H9 (cell line): ENCODE measurements around the gene TEX22. TPM values are rescaled to one million over a fixed set of nuclear protein-coding genes. Genes with fewer than 3 reads are reported as not detected.
A peak's percentile ranks its signal among the peaks of the same experiment; 100 is the strongest.

ENCODE experiments used
- DNase-seq: peaks from one replicate; pipeline ENCODE4 v3.0.0-alpha.2; 2017
- H2AFZ ChIP-seq: one replicate; pipeline ENCODE4 v1.6.1; 2013; ENCODE audit warnings: mild to moderate bottlenecking, low read length, control low read depth, moderate library complexity
- H2AK5ac ChIP-seq: 2 replicates; pipeline ENCODE4 v1.6.1; 2013; ENCODE audit warnings: low read length, control low read depth, mixed read lengths; ENCODE audit not compliant: insufficient read length
- H2BK120ac ChIP-seq: one replicate; pipeline ENCODE4 v1.6.1; 2013; ENCODE audit warnings: low read depth, mild to moderate bottlenecking, low read length, control low read depth, inconsistent platforms; ENCODE audit not compliant: poor library complexity, severe bottlenecking
- H2BK12ac ChIP-seq: 2 replicates; pipeline ENCODE4 v1.6.1; 2013; ENCODE audit warnings: low read length, control low read depth, mixed read lengths, low read depth; ENCODE audit not compliant: insufficient read length
- H2BK15ac ChIP-seq: 2 replicates; pipeline ENCODE4 v1.6.1; 2013; ENCODE audit warnings: low read depth, low read length, control low read depth
- H2BK20ac ChIP-seq: one replicate; pipeline ENCODE4 v1.6.1; 2013; ENCODE audit warnings: low read depth, mild to moderate bottlenecking, low read length, control low read depth, inconsistent platforms; ENCODE audit not compliant: poor library complexity, severe bottlenecking
- H2BK5ac ChIP-seq: 2 replicates; pipeline ENCODE4 v1.6.1; 2013; ENCODE audit warnings: low read length, control low read depth, mixed read lengths; ENCODE audit not compliant: insufficient read length
- H3K14ac ChIP-seq: 2 replicates; pipeline ENCODE4 v1.6.1; 2013; ENCODE audit warnings: low read length, control low read depth; ENCODE audit not compliant: insufficient read depth
- H3K18ac ChIP-seq: 2 replicates; pipeline ENCODE4 v1.6.1; 2013; ENCODE audit warnings: low read depth, mild to moderate bottlenecking, mixed read lengths, low read length, control low read depth; ENCODE audit not compliant: insufficient read length
- H3K23ac ChIP-seq: 2 replicates; pipeline ENCODE4 v1.6.1; 2013; ENCODE audit warnings: low read length, control low read depth, mixed read lengths, low read depth; ENCODE audit not compliant: insufficient read length
- H3K23me2 ChIP-seq: 2 replicates; pipeline ENCODE4 v1.6.1; 2013; ENCODE audit warnings: low read depth, mild to moderate bottlenecking, mixed read lengths, low read length, control low read depth; ENCODE audit not compliant: insufficient read length, poor library complexity, severe bottlenecking
- H3K27ac ChIP-seq: 2 replicates; pipeline ENCODE4 v1.5.1; 2013; ENCODE audit warnings: low read length, control low read depth, mixed read lengths, low read depth; ENCODE audit not compliant: insufficient read length
- H3K27me3 ChIP-seq: 2 replicates; pipeline ENCODE4 v1.6.1; 2013; ENCODE audit warnings: low read length, control low read depth, inconsistent platforms; ENCODE audit not compliant: insufficient read depth
- H3K4ac ChIP-seq: 2 replicates; pipeline ENCODE4 v1.6.1; 2013; ENCODE audit warnings: low read depth, mild to moderate bottlenecking, control low read depth, inconsistent platforms, low read length, moderate library complexity
- H3K4me1 ChIP-seq: 2 replicates; pipeline ENCODE4 v1.6.1; 2013; ENCODE audit warnings: low read length, control low read depth, inconsistent platforms; ENCODE audit not compliant: insufficient read depth
- H3K4me2 ChIP-seq: 2 replicates; pipeline ENCODE4 v1.6.1; 2013; ENCODE audit warnings: low read length, control low read depth, mixed read lengths; ENCODE audit not compliant: insufficient read length, insufficient read depth
- H3K56ac ChIP-seq: 2 replicates; pipeline ENCODE4 v1.6.1; 2013; ENCODE audit warnings: low read depth, mild to moderate bottlenecking, mixed read lengths, low read length, control low read depth; ENCODE audit not compliant: insufficient read length
- H3K79me1 ChIP-seq: 2 replicates; pipeline ENCODE4 v1.6.1; 2013; ENCODE audit warnings: low read depth, mild to moderate bottlenecking, moderate library complexity, low read length, control low read depth, inconsistent platforms; ENCODE audit not compliant: insufficient read depth, poor library complexity, severe bottlenecking
- H3K79me2 ChIP-seq: 2 replicates; pipeline ENCODE4 v1.6.1; 2013; ENCODE audit warnings: low read length, control low read depth, inconsistent platforms; ENCODE audit not compliant: insufficient read depth
- H3K9ac ChIP-seq: 2 replicates; pipeline ENCODE4 v1.6.1; 2013; ENCODE audit warnings: low read length, control low read depth, mixed read lengths; ENCODE audit not compliant: insufficient read length; ENCODE audit errors: extremely low read depth
- H3K9me3 ChIP-seq: one replicate; pipeline ENCODE4 v1.6.1; 2013; ENCODE audit warnings: low read depth, low read length, inconsistent platforms; ENCODE audit not compliant: control insufficient read depth
- H3T11ph ChIP-seq: one replicate; pipeline ENCODE4 v1.6.1; 2013; ENCODE audit warnings: mild to moderate bottlenecking, low read length, control low read depth, inconsistent platforms
- H4K20me1 ChIP-seq: one replicate; pipeline ENCODE4 v1.6.1; 2013; ENCODE audit not compliant: control insufficient read depth, insufficient read length, insufficient read depth
- H4K5ac ChIP-seq: 2 replicates; pipeline ENCODE4 v1.6.1; 2013; ENCODE audit warnings: low read depth, mild to moderate bottlenecking, mixed read lengths, low read length, control low read depth; ENCODE audit not compliant: insufficient read length
- H4K8ac ChIP-seq: replicated peaks from 2 replicates; pipeline ENCODE4 v1.6.1; 2013; ENCODE audit warnings: low read length, control low read depth, mixed read lengths, low read depth; ENCODE audit not compliant: insufficient read length
- H4K91ac ChIP-seq: 2 replicates; pipeline ENCODE4 v1.6.1; 2013; ENCODE audit warnings: low read depth, mild to moderate bottlenecking, moderate library complexity, mixed read lengths, low read length, control low read depth; ENCODE audit not compliant: insufficient read length
- H3K27ac Mint-ChIP-seq, 3 experiments: 2 replicates in 2 of 3; 3 replicates in 1 of 3; pipeline ENCODE4 v1.8.0; 2020 to 2021; ENCODE audit warnings: mixed read lengths in 3 of 3, mild to moderate bottlenecking in 1 of 3, moderate library complexity in 1 of 3
- H3K27me3 Mint-ChIP-seq: 2 replicates; pipeline ENCODE4 v1.8.0; 2021; ENCODE audit warnings: low read depth, mild to moderate bottlenecking, moderate library complexity, mixed read lengths
- H3K36me3 Mint-ChIP-seq, 3 experiments: 2 replicates in 2 of 3; 3 replicates in 1 of 3; pipeline ENCODE4 v1.8.0; 2020 to 2021; ENCODE audit warnings: low read depth in 3 of 3, mixed read lengths in 3 of 3; ENCODE audit not compliant: insufficient read depth in 1 of 3
- H3K4me1 Mint-ChIP-seq, 2 experiments: 2 replicates each; pipeline ENCODE4 v1.8.0; 2020; ENCODE audit warnings: mixed read lengths in 2 of 2
- H3K4me3 Mint-ChIP-seq, 2 experiments: 2 replicates in 1 of 2; 3 replicates in 1 of 2; pipeline ENCODE4 v1.8.0; 2020 to 2021; ENCODE audit warnings: mild to moderate bottlenecking in 2 of 2, mixed read lengths in 2 of 2, moderate library complexity in 1 of 2
- H3K9me3 Mint-ChIP-seq, 2 experiments: 2 replicates in 1 of 2; 3 replicates in 1 of 2; pipeline ENCODE4 v1.8.0; 2020; ENCODE audit warnings: mild to moderate bottlenecking in 2 of 2, mixed read lengths in 2 of 2, moderate library complexity in 1 of 2
- CTCF ChIP-seq: fragments of 200-600 bp; sonication (generic); conservative IDR thresholded peaks from 3 replicates; pipeline ENCODE4 v1.8.0; 2021; ENCODE audit warnings: antibody characterized with exemption, mild to moderate bottlenecking
- WGBS: extraction: QIAGEN DNeasy Blood & Tissue Kit; methylation state at CpG from one replicate; pipeline ENCODE4 v1.1.7; 2013; ENCODE audit warnings: missing lambda C conversion rate, low lambda C conversion rate, mixed read lengths; ENCODE audit not compliant: insufficient read length; ENCODE audit errors: extremely low coverage; 5-methylcytosine and 5-hydroxymethylcytosine counted together
- total RNA-seq: library from RNA; stranded (reverse); gene quantifications from 2 replicates; pipeline ENCODE4 v1.2.1, GENCODE V29; 2021

The TEX22 gene
- total RNA-seq, 1 experiment from 2014 or later = 0.83 TPM

GRCh38 chr14:105418269-105419194, 20.2 kb downstream of the TEX22 start:
- H3K56ac ChIP-seq = no peak overlapping the region
- no peak overlapping the region for H2AK5ac ChIP-seq
- no peak overlapping the region; the same call in 1 of the 2 replicates for H3K14ac ChIP-seq
- H3K79me1 ChIP-seq = peaks cover 12% of the 10 kb centered on the region
- H2BK20ac ChIP-seq = no peak overlapping the region
- peaks cover 25% of the 10 kb centered on the region for H3K23me2 ChIP-seq
- no peaks in the 10 kb centered on the region for H3K4me1 ChIP-seq
- H3K18ac ChIP-seq = no peak overlapping the region
- peak overlapping the region; percentile 72 for H3K4me2 ChIP-seq
- Mint-ChIP-seq H3K27ac (no peak overlapping the region; a peak in 1 of 7 replicates), H3K36me3 (peaks cover 11 to 31% (median 20%) of the 10 kb centered on the region in 3 experiments), H3K27me3 (peaks cover 32% of the 10 kb centered on the region), H3K9me3 (no peaks in the 10 kb centered on the region), H3K4me3 (peak overlapping the region; percentile 68 to 83), H3K4me1 (peaks cover 18 to 29% of the 10 kb centered on the region in 2 experiments)
- H3K27ac ChIP-seq = no peak overlapping the region
- no peak overlapping the region for H4K8ac ChIP-seq
- no peak overlapping the region for H2BK15ac ChIP-seq
- no peak overlapping the region for H2AFZ ChIP-seq
- peaks cover 30% of the 10 kb centered on the region; the same call in 1 of the 2 replicates for H3K79me2 ChIP-seq
- WGBS = no CpG with 5 or more reads among the region's 19 CpGs
- H3T11ph ChIP-seq = no peak overlapping the region
- no peak overlapping the region for H2BK5ac ChIP-seq
- DNase-seq = no peak
- peaks cover 5% of the 10 kb centered on the region; the same call in 1 of the 2 replicates for H3K27me3 ChIP-seq
- H3K4ac ChIP-seq = no peak overlapping the region
- H2BK12ac ChIP-seq = no peak overlapping the region
- peak overlapping the region; percentile 16 for H3K9ac ChIP-seq
- no peak overlapping the region for H2BK120ac ChIP-seq
- H4K91ac ChIP-seq = no peak overlapping the region
- no peaks in the 10 kb centered on the region for H4K20me1 ChIP-seq
- no peak overlapping the region for H4K5ac ChIP-seq
- H3K9me3 ChIP-seq = no peaks in the 10 kb centered on the region
- no peak for TF ChIP-seq CTCF
- H3K23ac ChIP-seq = no peak overlapping the region
